ENCODE measurements around the gene PNKD.

Gene PNKD, protein sequence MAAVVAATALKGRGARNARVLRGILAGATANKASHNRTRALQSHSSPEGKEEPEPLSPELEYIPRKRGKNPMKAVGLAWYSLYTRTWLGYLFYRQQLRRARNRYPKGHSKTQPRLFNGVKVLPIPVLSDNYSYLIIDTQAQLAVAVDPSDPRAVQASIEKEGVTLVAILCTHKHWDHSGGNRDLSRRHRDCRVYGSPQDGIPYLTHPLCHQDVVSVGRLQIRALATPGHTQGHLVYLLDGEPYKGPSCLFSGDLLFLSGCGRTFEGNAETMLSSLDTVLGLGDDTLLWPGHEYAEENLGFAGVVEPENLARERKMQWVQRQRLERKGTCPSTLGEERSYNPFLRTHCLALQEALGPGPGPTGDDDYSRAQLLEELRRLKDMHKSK

DNA sequence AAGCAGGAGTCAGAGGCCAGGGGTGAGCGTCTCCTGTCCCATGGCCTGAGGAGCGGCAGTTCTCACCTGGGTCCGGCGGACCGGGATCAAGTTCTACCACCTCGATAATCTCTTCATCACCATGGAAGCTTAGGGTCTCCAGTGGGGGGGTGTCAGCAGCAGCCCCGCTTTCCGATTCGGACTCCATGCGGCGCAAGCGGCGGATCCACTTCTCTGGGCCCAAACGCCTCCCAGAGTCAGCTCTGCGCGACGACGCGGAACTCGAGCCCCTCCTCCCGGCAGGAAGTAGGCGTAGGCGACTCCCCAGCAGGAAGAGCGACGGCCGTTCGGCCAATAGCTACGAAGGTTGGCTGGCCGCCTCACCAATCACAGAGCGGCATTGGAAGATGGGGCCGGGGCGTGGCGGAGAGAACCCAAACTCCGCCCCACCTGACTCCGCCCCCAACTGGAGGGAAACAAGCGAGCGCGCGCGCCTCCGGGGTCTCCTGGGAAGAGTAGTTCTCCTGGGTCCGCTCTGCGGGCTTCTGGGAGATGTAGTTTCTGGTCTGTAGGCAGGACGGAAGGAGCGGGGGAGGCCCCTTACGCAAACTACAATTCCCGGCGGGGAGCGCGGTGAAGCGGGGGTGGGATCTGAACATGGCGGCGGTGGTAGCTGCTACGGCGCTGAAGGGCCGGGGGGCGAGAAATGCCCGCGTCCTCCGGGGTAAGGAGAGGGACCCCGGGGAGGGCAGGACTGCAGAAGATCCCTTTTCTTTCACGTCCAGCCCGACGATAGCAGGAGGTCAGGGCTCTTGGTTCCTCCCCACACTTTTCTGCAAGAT lies at the start of gene PNKD, which contains the start of gene AAMP:
Gene PNKD, plus strand, starts transcription at position 620 of the 821 bp plus-strand sequence. Its CDS starts 17 bp downstream, at position 637.
Gene AAMP, minus strand, starts transcription at position 238 of the 821 bp plus-strand sequence. Its CDS starts 51 bp downstream, at position 187.
- peak; percentile 99 to 100 (median 100) for DNase-seq
- intact Hi-C loops (cut with DNase I) = loop anchor here (2.0 to 5.0 kb wide), 2 partner anchors 53 to 127 kb away; partner anchors contain the start of genes ARPC2 and CTDSP1

DNA sequence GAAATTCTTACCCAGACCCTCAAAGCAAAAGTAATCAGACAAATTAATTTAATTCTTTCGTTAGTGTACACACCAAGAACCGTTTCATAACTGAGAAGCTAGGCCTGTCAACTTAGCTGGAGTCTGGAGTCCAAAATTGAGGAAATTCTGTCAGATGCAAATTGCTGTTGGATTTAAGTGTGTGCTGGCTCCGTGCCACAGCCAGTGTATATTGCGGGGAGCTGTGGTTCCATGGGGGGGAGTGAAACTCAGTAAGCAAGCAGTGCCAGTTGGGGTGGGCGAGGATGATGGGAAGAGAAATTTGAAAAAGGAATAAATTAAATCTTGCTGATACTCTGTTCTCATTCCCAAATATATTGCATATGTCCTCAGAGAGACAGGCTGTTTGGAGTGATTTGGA lies 49.3 kb upstream of the PNKD start:
- intact Hi-C loops (cut with DNase I) = no loop called here
- DNase-seq = peak in 41 of 42 donors; percentile 18 to 79 (median 53)

DNA sequence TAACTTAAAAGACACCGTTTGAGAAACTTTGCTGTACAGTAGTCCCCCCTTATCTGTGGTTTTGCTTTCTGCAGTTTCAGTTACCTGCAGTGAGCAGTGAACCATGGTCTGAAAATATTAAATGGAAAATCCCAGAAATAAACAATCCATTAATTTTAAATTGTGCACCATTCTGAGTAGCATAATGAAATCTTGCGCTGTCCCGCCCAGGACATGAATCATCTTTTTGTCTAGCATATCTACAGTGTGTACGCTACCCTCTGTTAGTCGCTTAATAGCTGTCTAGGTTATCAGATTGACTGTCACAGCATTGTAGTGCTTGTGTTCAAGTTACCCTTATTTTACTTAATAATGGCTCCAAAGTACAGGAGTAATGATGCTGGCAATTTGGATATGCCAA lies 47.3 kb upstream of the PNKD start:
- intact Hi-C loops (cut with DNase I) = no loop called here
- peak in 1 of 42 donors; percentile 46 for DNase-seq

DNA sequence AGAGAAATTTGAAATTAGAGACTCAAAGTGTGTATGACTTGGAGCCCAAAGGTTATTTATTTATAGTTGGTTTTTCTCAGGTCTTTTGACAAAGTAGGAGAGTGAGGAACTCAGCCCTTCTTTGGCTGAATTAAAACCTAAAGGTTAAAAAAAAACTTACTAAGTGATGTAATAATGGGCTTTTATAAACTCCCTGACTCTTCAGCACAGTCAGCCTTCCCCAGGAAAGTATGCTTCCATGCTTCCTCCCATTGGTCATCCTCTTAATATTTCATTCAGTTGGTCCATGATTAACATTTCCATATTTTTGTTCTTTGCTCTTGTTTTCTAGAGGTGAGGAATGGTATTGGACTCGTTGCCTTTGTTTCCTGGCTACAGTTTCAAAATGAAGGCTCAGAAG lies 46.1 kb upstream of the PNKD start:
- intact Hi-C loops (cut with DNase I) = no loop called here
- peak in 1 of 42 donors; percentile 2 for DNase-seq

DNA sequence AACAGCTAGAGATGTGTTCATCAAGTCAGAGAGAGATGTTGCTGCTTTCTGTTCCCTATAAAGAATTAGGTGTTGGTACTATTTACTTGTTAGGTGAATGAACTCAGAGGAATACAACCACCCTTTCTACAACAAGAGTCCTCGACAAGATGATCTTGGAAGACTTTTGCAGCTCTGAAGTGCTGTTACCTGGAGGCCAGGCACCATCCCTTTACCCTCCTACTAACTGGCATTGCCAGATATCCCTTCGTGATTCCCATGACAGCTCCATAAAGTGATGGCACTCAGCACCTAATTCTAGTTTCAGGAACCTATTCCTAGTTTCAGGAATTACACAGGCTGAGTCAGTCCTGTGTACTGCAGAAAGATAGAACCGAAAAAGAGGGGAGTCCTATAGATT lies 43.4 kb upstream of the PNKD start:
- no peak for DNase-seq
- intact Hi-C loops (cut with DNase I) = no loop called here

DNA sequence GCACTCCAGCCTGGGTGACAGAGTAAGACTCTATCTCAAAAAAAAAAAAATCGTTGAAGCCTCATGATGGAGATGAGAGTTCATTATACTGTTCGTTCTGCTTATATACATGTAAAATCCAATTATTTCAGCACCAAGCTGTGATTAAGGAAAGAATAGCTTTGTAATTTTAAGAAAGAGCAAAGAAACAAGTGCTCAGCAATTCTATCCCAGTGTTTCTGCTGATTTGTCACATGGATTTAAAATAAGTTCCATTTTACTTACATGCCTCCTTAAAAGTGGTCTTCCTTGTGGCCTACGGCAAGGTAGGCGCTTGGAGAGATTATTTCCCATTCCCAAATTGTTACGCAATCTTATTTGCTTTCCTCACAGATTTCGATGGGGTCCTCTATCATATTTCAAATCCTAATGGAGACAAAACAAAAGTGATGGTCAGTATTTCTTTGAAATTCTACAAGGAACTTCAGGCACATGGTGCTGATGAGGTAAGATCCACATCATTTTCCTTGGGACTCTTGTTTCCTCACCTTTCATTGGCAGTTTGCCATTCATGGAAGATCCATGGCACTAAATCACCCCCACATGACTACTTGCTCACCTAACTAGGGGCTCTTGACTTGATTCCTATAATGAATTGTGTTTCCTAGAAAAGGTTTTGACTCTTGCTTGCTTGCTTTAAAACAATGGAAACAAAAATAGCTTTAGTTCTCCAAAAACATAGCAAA lies 41.8 kb upstream of the PNKD start:
- DNase-seq = peak in 1 of 42 donors; percentile 38
- intact Hi-C loops (cut with DNase I) = no loop called here

DNA sequence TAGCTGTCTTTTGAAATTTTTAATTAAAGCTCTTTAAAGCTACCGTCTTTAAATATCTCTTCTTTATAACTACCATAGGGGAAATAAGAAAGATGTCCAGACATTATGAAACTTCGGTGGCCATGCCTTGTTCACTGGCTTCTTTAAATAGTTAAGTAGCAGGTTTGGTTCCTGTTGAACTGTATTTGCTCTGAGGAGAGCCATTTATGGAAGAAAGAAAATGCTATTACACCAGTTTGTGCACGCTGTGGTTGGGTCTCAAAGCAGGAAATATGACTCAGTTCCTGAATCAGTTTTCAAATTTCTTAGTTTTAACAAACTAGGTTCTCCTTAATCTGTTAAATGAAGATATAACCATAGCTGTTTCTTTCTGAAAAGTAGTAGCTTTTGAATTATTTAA lies 41.1 kb upstream of the PNKD start:
- intact Hi-C loops (cut with DNase I) = no loop called here
- peak in 5 of 42 donors; percentile 13 to 45 (median 42) for DNase-seq

DNA sequence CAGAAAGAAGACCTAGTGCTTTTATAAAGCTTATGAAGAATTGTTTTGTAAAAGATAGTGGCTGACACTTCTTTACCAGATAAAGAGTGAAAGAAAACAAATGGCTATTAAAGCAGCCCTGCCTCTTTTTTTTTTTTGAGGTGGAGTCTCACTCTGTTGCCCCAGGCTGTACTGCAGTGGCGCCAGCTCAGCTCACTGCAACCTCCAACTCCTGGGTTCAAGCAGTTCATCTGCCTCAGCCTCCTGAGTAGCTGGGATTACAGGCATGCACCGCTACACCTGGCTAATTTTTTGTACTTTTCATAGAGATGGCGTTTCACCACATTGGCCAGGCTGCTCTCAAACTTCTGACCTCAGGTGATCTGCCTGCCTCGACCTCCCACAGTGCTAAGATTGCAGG lies 40.5 kb upstream of the PNKD start:
- DNase-seq = no peak
- intact Hi-C loops (cut with DNase I) = no loop called here

DNA sequence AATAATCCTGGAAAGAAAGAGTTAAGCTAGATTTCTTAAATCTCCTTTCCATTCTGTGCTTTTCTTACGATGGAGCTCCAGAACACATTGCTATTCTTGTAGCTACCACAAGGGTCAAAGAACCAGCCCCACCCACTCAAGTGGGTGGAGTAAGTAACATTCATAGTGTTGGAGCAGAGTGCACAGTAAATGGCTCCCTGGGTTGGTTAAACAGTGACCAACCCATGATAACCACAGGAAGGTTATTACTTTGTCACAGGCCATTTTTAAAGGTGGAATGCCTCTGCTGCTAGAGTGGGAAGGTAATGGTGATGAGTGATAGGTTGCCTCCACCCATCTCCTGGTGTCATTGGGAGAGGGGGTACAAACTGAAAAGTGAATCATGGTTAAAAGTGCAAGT lies 39.4 kb upstream of the PNKD start:
- DNase-seq = no peak
- intact Hi-C loops (cut with DNase I) = no loop called here

DNA sequence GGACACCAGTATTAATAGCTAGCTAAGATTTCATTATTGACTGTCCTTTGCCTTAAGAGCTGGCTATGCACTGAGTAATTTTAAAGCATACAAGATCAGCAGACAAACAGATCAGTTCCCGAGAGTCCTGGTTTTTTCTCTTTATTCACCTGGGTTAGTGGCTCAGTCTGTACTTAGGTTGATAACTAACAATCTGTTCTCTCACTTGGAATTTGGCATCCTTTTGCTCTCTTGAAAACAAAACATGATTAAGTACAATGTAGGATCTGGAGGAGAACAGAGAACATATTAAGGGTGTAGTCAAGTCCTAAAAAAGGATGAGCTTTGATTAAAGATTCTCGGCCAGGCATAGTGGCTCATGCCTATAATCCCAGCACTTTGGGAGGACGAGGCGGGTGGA lies 36.8 kb upstream of the PNKD start:
- intact Hi-C loops (cut with DNase I) = no loop called here
- no peak for DNase-seq

DNA sequence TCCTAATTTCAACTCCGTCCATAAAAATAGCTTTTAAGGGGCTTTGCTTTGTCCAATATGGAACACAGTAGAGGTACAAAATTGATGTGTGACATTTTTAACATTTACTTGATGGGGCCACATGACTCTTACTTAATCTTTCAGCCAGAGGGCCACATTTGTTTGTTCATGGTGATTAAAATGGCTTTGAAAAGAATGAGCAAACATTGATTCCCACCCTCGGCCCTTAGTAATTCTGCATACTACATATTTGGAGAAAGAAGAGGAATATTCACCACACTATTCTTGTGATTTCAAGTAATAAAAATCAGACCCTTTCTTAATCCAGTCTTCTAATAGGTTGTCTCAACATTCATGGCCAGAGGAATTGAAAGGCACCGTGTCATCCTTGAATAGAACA lies 35.8 kb upstream of the PNKD start:
- intact Hi-C loops (cut with DNase I) = no loop called here
- no peak for DNase-seq

DNA sequence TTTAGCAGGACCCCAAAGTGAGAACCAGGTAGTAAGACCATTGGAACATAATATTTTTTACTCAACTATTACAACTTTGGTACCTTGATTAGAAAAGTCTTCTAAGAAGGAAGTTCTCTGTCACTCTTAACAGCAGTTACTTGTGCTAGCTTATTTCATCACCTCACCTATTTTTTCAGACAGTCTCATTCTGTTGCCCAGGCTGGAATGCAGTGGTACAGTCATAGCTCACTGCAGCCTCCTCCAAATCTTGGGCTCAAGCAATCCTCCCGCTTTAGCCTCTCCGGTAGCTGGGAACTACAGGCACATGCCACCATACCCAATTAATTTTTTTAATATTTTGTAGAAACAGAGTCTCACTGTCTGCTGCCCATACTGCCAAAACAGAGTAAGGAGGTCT lies 35.3 kb upstream of the PNKD start:
- DNase-seq = no peak
- intact Hi-C loops (cut with DNase I) = no loop called here

DNA sequence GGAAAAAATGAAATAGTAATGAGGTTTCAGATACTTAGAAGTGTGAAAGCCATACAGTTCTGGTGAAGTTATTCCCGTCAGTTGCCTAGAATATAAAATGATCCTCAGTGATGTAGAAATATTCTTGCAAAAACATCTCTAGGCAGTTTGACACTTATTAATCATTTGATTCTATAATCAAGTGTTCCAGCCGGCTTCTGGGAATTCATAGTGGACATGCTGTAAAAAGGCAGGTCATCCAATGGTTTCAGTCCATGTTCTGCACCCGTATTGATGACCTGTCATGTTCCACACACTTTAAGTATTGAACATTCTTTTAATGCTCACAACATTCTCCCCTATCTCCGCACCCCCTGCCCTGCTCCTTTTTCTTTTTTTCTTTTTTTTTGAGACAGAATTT lies 33.5 kb upstream of the PNKD start:
- DNase-seq = no peak
- intact Hi-C loops (cut with DNase I) = no loop called here

DNA sequence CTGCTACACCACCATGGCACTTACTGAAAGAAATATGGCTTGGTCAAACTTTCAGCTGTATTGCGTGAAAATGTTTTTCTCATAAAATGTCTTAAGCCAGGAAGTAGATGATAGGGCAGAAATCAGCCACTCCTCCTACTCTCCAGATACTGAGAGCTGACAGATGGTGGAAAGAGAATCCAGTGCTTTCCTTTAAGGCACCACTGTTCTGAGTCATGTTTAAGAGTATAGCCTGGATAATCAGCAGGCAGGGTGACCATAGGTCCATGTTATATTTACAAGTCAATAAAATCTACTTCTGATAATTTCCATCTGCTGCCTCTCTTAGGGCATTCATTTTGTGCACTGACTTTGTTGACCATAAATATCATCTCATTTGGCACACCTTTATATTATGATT lies 31.4 kb upstream of the PNKD start:
- intact Hi-C loops (cut with DNase I) = no loop called here
- DNase-seq = no peak

DNA sequence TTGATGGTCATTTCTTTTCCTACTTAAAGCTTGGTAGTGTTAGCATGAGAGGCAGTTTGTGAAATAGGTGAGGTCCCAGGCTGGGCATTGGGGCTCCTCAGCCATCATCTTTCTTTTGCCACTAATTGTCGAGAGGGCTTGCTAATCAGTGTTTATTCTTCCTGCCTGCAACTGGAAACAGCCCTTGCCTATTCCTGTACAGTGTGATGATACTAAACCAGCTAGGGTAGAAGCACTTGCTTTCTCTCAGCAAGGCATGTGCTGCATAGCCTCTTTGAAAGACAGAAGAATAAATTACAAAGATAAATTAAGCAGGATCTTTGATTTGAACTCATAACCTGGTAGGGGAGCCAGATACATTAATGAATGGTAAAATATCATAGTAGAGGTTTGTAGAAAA lies 26.1 kb upstream of the PNKD start:
- no peak for DNase-seq

DNA sequence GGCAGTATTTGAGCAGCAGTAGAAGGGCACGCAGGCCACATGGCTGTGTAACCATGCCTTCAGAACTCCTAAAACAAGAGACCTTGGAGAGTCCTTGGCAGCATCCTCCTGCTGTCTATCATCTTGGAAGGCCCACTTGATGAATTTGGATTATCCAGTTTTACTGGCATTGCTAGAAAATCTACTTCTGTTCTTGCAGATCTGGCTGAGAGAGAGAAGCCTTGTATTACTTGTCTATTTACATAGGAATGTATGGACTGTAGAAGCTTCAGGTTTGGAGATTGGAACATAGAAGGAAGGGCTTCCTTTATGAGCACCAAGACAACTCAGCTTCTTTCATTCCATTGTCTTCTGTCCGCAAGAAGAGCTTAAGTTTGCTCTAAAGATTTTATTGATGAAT lies 25.7 kb upstream of the PNKD start:
- intact Hi-C loops (cut with DNase I) = no loop called here
- DNase-seq = no peak

More for the DNA sequence above, 26.1 kb upstream of the PNKD start:
- intact Hi-C loops (cut with DNase I) = no loop called here

DNA sequence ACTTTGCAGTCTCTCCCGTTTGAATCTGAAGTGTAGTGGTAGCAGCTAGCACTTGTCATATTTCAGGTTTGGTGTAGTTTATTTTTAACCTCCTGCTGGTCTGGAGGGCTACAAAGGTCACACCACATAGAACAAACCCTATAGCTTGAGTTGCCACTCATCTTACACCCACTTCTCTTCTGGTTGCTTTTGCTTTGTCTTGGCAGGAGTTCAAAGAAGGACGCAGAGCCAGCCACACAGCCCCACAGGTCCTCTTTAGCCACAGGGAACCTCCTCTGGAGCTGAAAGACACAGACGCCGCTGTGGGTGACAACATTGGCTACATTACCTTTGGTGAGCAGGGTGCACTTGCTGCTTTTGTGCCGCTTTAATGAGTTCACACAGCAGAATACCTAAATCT lies 25.1 kb upstream of the PNKD start:
- no peak for DNase-seq
- intact Hi-C loops (cut with DNase I) = no loop called here

DNA sequence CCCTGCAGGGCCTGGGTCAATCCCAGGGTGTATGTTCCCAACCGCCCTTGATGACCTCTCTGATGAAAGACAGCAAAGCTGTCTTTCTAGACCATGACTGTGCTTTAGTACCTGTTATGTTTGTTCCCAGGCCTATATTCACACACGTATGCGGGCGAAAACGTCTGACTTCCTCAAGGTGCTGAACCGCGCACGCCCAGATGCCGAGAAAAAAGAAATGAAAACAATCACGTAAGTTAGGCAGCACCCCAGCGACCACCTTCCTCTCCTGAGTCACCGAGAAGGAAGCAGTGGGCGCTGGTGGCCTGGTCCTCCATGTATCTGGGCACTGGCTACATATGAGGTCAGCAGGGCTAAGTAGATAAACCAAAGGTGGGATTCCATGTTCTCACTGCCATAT lies 20.6 kb upstream of the PNKD start:
- intact Hi-C loops (cut with DNase I) = no loop called here
- no peak for DNase-seq

DNA sequence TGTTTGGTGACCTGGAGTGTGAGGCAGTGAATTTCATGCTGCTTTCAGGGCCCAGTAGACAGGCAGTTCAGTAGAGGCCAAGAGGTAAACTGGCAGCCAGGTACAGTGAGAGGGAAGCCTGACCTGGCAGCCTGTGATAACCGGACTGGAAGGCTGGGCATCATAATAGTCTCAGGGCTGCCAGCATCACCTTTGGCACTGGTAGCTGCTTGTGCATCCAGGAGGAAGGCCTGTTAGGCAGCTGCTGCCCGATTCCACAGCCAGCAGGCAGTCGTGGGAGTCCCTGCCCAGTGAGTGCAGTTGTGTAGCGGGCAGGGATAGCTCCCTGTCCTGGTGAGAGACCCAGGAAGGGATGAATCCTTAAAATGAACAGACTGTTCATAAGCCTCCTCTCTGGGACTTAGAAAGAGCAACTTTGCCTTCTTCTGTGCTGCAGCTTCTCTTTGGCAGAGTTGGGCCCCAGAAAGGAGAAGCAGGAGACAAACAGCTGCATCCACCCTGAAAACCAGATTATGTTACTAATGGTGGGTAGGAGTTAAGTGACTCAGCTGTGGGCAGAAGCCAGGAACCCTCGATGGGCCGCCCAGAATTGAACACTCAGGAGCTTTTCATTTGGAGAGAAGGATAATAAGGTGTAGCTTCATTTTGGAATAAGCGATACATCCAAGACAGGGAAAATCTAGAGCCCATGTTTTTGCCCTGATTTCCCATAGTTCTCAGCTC lies 17.6 kb upstream of the PNKD start:
- intact Hi-C loops (cut with DNase I) = no loop called here
- peak in 26 of 42 donors; percentile 19 to 80 (median 54) for DNase-seq

Measured in head of caudate nucleus (tissue), 42 donors.